SJSA1 (cell line): ENCODE measurements around the gene JAG1. TPM values are rescaled to one million over a fixed set of nuclear protein-coding genes. Genes with fewer than 3 reads are reported as not detected.
A peak's percentile ranks its signal among the peaks of the same experiment; 100 is the strongest.
"Not testable (repeated sequence)": the region's sequence is repeated elsewhere in the genome, so short reads cannot be mapped to it uniquely, and the experiment has no call there.

Experiments
- DNase-seq, 2 experiments: peaks; one replicate each; pipeline ENCODE4 v3.0.0-alpha.2; 2015 to 2020; ENCODE audit warnings: low spot score in 2 of 2, low read depth in 1 of 2
- H3K27ac ChIP-seq: fragments of 250-450 bp; sonication (Bioruptor Pico); 2 replicates; pipeline ENCODE4 v1.5.1; 2020; ENCODE audit warnings: mild to moderate bottlenecking, moderate library complexity
- H3K27me3 ChIP-seq: fragments of 250-450 bp; sonication (Bioruptor Pico); replicated peaks from 2 replicates; pipeline ENCODE4 v1.5.1; 2020; ENCODE audit warnings: mild to moderate bottlenecking, moderate library complexity
- H3K36me3 ChIP-seq: fragments of 250-450 bp; sonication (Bioruptor Pico); 2 replicates; pipeline ENCODE4 v1.5.1; 2020; ENCODE audit warnings: mild to moderate bottlenecking
- H3K4me1 ChIP-seq: fragments of 250-450 bp; sonication (Bioruptor Pico); replicated peaks from 2 replicates; pipeline ENCODE4 v1.6.1; 2021; ENCODE audit warnings: mild to moderate bottlenecking
- H3K4me3 ChIP-seq: fragments of 250-450 bp; sonication (Bioruptor Pico); 2 replicates; pipeline ENCODE4 v1.5.1; 2020; ENCODE audit warnings: mild to moderate bottlenecking
- H3K9me3 ChIP-seq: fragments of 250-450 bp; sonication (Bioruptor Pico); replicated peaks from 2 replicates; pipeline ENCODE4 v1.5.1; 2020; ENCODE audit warnings: mild to moderate bottlenecking
- total RNA-seq: library from RNA; depleted of rRNA; stranded (reverse); fragments of >200 nt; shearing (Covaris generic); gene quantifications from 2 replicates; pipeline ENCODE4 v1.2.3, GENCODE V29; 2014

Gene JAG1
- total RNA-seq, 1 experiment from 2014 or later: 40.9 TPM

GRCh38 chr20:10626896-10627295, 46.9 kb downstream of the JAG1 start:
- no peak overlapping the region for H3K27ac ChIP-seq
- H3K36me3 ChIP-seq: no peaks in the 10 kb centered on the region
- H3K4me1 ChIP-seq: peaks cover 21% of the 10 kb centered on the region
- H3K4me3 ChIP-seq: no peak overlapping the region
- DNase-seq: no peak
- H3K27me3 ChIP-seq: no peaks in the 10 kb centered on the region
- no peaks in the 10 kb centered on the region for H3K9me3 ChIP-seq

GRCh38 chr20:10625641-10626040, 48.2 kb downstream of the JAG1 start:
- Histone ChIP-seq H3K27me3 (no peaks in the 10 kb centered on the region), H3K4me3 (no peak overlapping the region), H3K9me3 (no peaks in the 10 kb centered on the region), H3K36me3 (no peaks in the 10 kb centered on the region), H3K27ac (peak overlapping the region; percentile 45; the same call in 1 of the 2 replicates), H3K4me1 (peaks cover 22% of the 10 kb centered on the region)
- peak in 1 of 2 experiments; percentile 41 for DNase-seq

- Histone ChIP-seq H3K27ac (peak overlapping the region; percentile 21), H3K9me3 (no peaks in the 10 kb centered on the region), H3K36me3 (no peaks in the 10 kb centered on the region), H3K4me3 (no peak overlapping the region), H3K27me3 (no peaks in the 10 kb centered on the region), H3K4me1 (peaks cover 37% of the 10 kb centered on the region)
- peak in 1 of 2 experiments; percentile 54 for DNase-seq
These were observed 51.0 kb downstream of the JAG1 start for GRCh38 chr20:10622657-10623418.

- H3K36me3 ChIP-seq: no peaks in the 10 kb centered on the region
- peaks cover 37% of the 10 kb centered on the region for H3K4me1 ChIP-seq
- no peak for DNase-seq
- no peak overlapping the region for H3K4me3 ChIP-seq
- H3K27me3 ChIP-seq: no peaks in the 10 kb centered on the region
- no peaks in the 10 kb centered on the region for H3K9me3 ChIP-seq
- H3K27ac ChIP-seq: no peak overlapping the region
These were observed 52.6 kb downstream of the JAG1 start for GRCh38 chr20:10621149-10621548.

- peak; percentile 62 to 89 for DNase-seq
- H3K4me1 ChIP-seq: peaks cover 30% of the 10 kb centered on the region
These were observed 54.4 kb downstream of the JAG1 start for GRCh38 chr20:10619427-10619826.

GRCh38 chr20:10618611-10619245, 55.1 kb downstream of the JAG1 start:
- H3K9me3 ChIP-seq: no peaks in the 10 kb centered on the region
- no peak for DNase-seq
- H3K4me3 ChIP-seq: no peak overlapping the region
- H3K27me3 ChIP-seq: no peaks in the 10 kb centered on the region
- peaks cover 30% of the 10 kb centered on the region for H3K4me1 ChIP-seq
- H3K27ac ChIP-seq: peak overlapping the region; percentile 91
- no peaks in the 10 kb centered on the region for H3K36me3 ChIP-seq

More at GRCh38 chr20:10619427-10619826, 54.4 kb downstream of the JAG1 start:
- Histone ChIP-seq H3K27me3 (no peaks in the 10 kb centered on the region), H3K27ac (peak overlapping the region; percentile 91), H3K36me3 (no peaks in the 10 kb centered on the region), H3K4me3 (no peak overlapping the region), H3K9me3 (no peaks in the 10 kb centered on the region)

GRCh38 chr20:10617549-10618133, 56.2 kb downstream of the JAG1 start:
- peaks cover 24% of the 10 kb centered on the region for H3K4me1 ChIP-seq
- H3K4me3 ChIP-seq, H3K27ac ChIP-seq, H3K9me3 ChIP-seq, DNase-seq, H3K36me3 ChIP-seq, H3K27me3 ChIP-seq: not testable (repeated sequence)

GRCh38 chr20:10616212-10616611, 57.6 kb downstream of the JAG1 start:
- Histone ChIP-seq H3K36me3 (no peaks in the 10 kb centered on the region), H3K4me1 (peaks cover 15% of the 10 kb centered on the region), H3K27me3 (no peaks in the 10 kb centered on the region), H3K27ac (no peak overlapping the region), H3K4me3 (no peak overlapping the region), H3K9me3 (no peaks in the 10 kb centered on the region)
- DNase-seq: no peak

GRCh38 chr20:10613911-10614310, 59.9 kb downstream of the JAG1 start:
- no peak for DNase-seq
- Histone ChIP-seq H3K4me3 (no peak overlapping the region), H3K27ac (no peak overlapping the region), H3K36me3 (no peaks in the 10 kb centered on the region), H3K4me1 (peaks cover 12% of the 10 kb centered on the region), H3K27me3 (no peaks in the 10 kb centered on the region), H3K9me3 (no peaks in the 10 kb centered on the region)

- not testable (repeated sequence) for H3K27ac ChIP-seq
These were observed 60.4 kb downstream of the JAG1 start for GRCh38 chr20:10613426-10613825.

GRCh38 chr20:10611357-10611756, 62.4 kb downstream of the JAG1 start:
- H3K27me3 ChIP-seq: no peaks in the 10 kb centered on the region
- no peak overlapping the region for H3K27ac ChIP-seq
- no peaks in the 10 kb centered on the region for H3K36me3 ChIP-seq
- DNase-seq: peak in 1 of 2 experiments; percentile 28
- H3K4me1 ChIP-seq: peaks cover 10% of the 10 kb centered on the region
- no peaks in the 10 kb centered on the region for H3K9me3 ChIP-seq
- no peak overlapping the region for H3K4me3 ChIP-seq

More at GRCh38 chr20:10613426-10613825, 60.4 kb downstream of the JAG1 start:
- not testable (repeated sequence) for H3K27me3 ChIP-seq, H3K36me3 ChIP-seq, H3K9me3 ChIP-seq, DNase-seq, H3K4me3 ChIP-seq
- peaks cover 10% of the 10 kb centered on the region for H3K4me1 ChIP-seq

GRCh38 chr20:10610251-10610650, 63.5 kb downstream of the JAG1 start:
- no peaks in the 10 kb centered on the region for H3K9me3 ChIP-seq
- no peaks in the 10 kb centered on the region for H3K36me3 ChIP-seq
- H3K4me1 ChIP-seq: peaks cover 18% of the 10 kb centered on the region
- H3K27me3 ChIP-seq: no peaks in the 10 kb centered on the region
- no peak for DNase-seq
- no peak overlapping the region for H3K27ac ChIP-seq
- no peak overlapping the region for H3K4me3 ChIP-seq

- no peak overlapping the region for H3K4me3 ChIP-seq
- H3K27ac ChIP-seq: no peak overlapping the region
- no peaks in the 10 kb centered on the region for H3K36me3 ChIP-seq
- no peaks in the 10 kb centered on the region for H3K9me3 ChIP-seq
- no peaks in the 10 kb centered on the region for H3K27me3 ChIP-seq
- H3K4me1 ChIP-seq: peaks cover 23% of the 10 kb centered on the region
- DNase-seq: no peak
These were observed 64.0 kb downstream of the JAG1 start for GRCh38 chr20:10609770-10610169.

- Histone ChIP-seq H3K36me3 (no peaks in the 10 kb centered on the region), H3K9me3 (no peaks in the 10 kb centered on the region), H3K4me3 (no peak overlapping the region), H3K4me1 (peaks cover 26% of the 10 kb centered on the region), H3K27ac (no peak overlapping the region), H3K27me3 (no peaks in the 10 kb centered on the region)
- DNase-seq: no peak
These were observed 64.5 kb downstream of the JAG1 start for GRCh38 chr20:10609276-10609675.
